Neural cell (in vitro differentiated cells): ENCODE data around the gene SAG. TPM values are rescaled to one million over a fixed set of nuclear protein-coding genes. Genes with fewer than 3 reads are reported as not detected.

Source experiments
- H2AFZ ChIP-seq: fragments of 200-600, 300-800 bp; sonication (generic), shearing (Covaris generic); 2 replicates; pipeline ENCODE4 v1.6.0; 2014; ENCODE audit warnings: low read depth, mild to moderate bottlenecking, antibody characterized with exemption, low read length, moderate library complexity
- H3F3A ChIP-seq: fragments of 200-600 bp; shearing (Covaris generic); 2 replicates; pipeline ENCODE4 v1.6.1; 2016; ENCODE audit warnings: mild to moderate bottlenecking, moderate library complexity, mixed read lengths, antibody characterized with exemption, low read length; ENCODE audit not compliant: insufficient read depth, poor library complexity, severe bottlenecking
- H3K27ac ChIP-seq: fragments of 200-600, 300-800 bp; sonication (generic), shearing (Covaris generic); 2 replicates; pipeline ENCODE4 v1.5.1; 2014; ENCODE audit warnings: mild to moderate bottlenecking, low read length, moderate library complexity
- H3K27me3 ChIP-seq: fragments of 300-800, 200-600 bp; sonication (generic), shearing (Covaris generic); 2 replicates; pipeline ENCODE4 v1.6.0; 2014; ENCODE audit warnings: mild to moderate bottlenecking, low read depth, low read length, moderate library complexity; ENCODE audit not compliant: insufficient read depth
- H3K36me3 ChIP-seq: fragments of 300-800, 200-600 bp; sonication (generic), shearing (Covaris generic); 2 replicates; pipeline ENCODE4 v1.5.1; 2014; ENCODE audit warnings: mild to moderate bottlenecking, antibody characterized with exemption, low read length, moderate library complexity; ENCODE audit not compliant: insufficient read depth
- H3K4me2 ChIP-seq: fragments of 300-800, 200-600 bp; sonication (generic), shearing (Covaris generic); 2 replicates; pipeline ENCODE4 v1.6.0; 2014; ENCODE audit warnings: mild to moderate bottlenecking, low read length
- H3K4me3 ChIP-seq: fragments of 300-800, 200-600 bp; sonication (generic), shearing (Covaris generic); 2 replicates; pipeline ENCODE4 v1.5.1; 2014; ENCODE audit warnings: mild to moderate bottlenecking, low read length, moderate library complexity
- H3K79me2 ChIP-seq: fragments of 200-600 bp; shearing (Covaris generic); replicated peaks from 2 replicates; pipeline ENCODE4 v1.6.0; 2014; ENCODE audit warnings: mild to moderate bottlenecking, low read length, moderate library complexity; ENCODE audit not compliant: insufficient read depth
- H3K9ac ChIP-seq: fragments of 300-800, 200-600 bp; sonication (generic), shearing (Covaris generic); 2 replicates; pipeline ENCODE4 v1.6.1; 2016; ENCODE audit warnings: mild to moderate bottlenecking, low read length, mixed read lengths
- H3K9me2 ChIP-seq: fragments of 200-600 bp; shearing (Covaris generic); 2 replicates; pipeline ENCODE4 v1.6.1; 2016; ENCODE audit warnings: mild to moderate bottlenecking, low read length, mixed read lengths; ENCODE audit not compliant: insufficient read depth
- H3K9me3 ChIP-seq: fragments of 200-600, 300-800 bp; sonication (generic), shearing (Covaris generic); 2 replicates; pipeline ENCODE4 v1.6.1; 2016; ENCODE audit warnings: mild to moderate bottlenecking, mixed run types, low read length, moderate library complexity, mixed read lengths
- H4K20me1 ChIP-seq: fragments of 200-600 bp; shearing (Covaris generic); 2 replicates; pipeline ENCODE4 v1.6.1; 2016; ENCODE audit warnings: mild to moderate bottlenecking, mixed run types; ENCODE audit not compliant: insufficient read depth
- EP300 ChIP-seq: fragments of 450-650 bp; conservative IDR thresholded peaks from 2 replicates; pipeline ENCODE4 v1.6.1; 2014; ENCODE audit warnings: antibody characterized with exemption, mild to moderate bottlenecking, moderate library complexity; ENCODE audit not compliant: poor library complexity, severe bottlenecking
- EZH2 ChIP-seq: fragments of 200-600, 300-800 bp; shearing (Covaris generic), sonication (generic); IDR thresholded peaks from 2 replicates; pipeline ENCODE4 v1.6.1; 2014; ENCODE audit warnings: antibody characterized with exemption, low read length, borderline replicate concordance, mild to moderate bottlenecking; ENCODE audit not compliant: insufficient read depth, poor library complexity, severe bottlenecking
- MXI1 ChIP-seq: fragments of 450-650 bp; conservative IDR thresholded peaks from 2 replicates; pipeline ENCODE4 v1.6.1; 2014; ENCODE audit warnings: antibody characterized with exemption, mild to moderate bottlenecking; ENCODE audit not compliant: poor library complexity, severe bottlenecking
- POLR2AphosphoS5 ChIP-seq: IDR thresholded peaks from 2 replicates; pipeline ENCODE4 v1.6.1; 2012
- RAD21 ChIP-seq: fragments of 450-650 bp; conservative IDR thresholded peaks from 2 replicates; pipeline ENCODE4 v1.6.1; 2014; ENCODE audit warnings: antibody characterized with exemption, mild to moderate bottlenecking, moderate library complexity
- SMC3 ChIP-seq: fragments of 450-650 bp; conservative IDR thresholded peaks from 2 replicates; pipeline ENCODE4 v1.6.1; 2014; ENCODE audit warnings: antibody characterized with exemption, mild to moderate bottlenecking, moderate library complexity; ENCODE audit not compliant: poor library complexity
- TAF1 ChIP-seq: IDR thresholded peaks from 2 replicates; pipeline ENCODE4 v1.6.1; 2012; ENCODE audit warnings: low read depth
- polyA plus RNA-seq: library from polyadenylated mRNA; depleted of rRNA; stranded (reverse); fragments of >200 nt; gene quantifications from 2 replicates; pipeline ENCODE4 v1.2.3, GENCODE V29; 2014
- TF ChIP-seq, protein P1 (sequence below): fragments of 450-650 bp; IDR thresholded peaks from 2 replicates; pipeline ENCODE4 v1.5.1; 2014; ENCODE audit warnings: antibody characterized with exemption, mild to moderate bottlenecking, moderate library complexity; ENCODE audit not compliant: poor library complexity, severe bottlenecking
- TF ChIP-seq, protein P2 (sequence below): IDR thresholded peaks from 2 replicates; pipeline ENCODE4 v1.6.1; 2012; ENCODE audit warnings: borderline replicate concordance

Gene SAG
- polyA plus RNA-seq, 1 donor from 2014 or later, result not detected

DNA sequence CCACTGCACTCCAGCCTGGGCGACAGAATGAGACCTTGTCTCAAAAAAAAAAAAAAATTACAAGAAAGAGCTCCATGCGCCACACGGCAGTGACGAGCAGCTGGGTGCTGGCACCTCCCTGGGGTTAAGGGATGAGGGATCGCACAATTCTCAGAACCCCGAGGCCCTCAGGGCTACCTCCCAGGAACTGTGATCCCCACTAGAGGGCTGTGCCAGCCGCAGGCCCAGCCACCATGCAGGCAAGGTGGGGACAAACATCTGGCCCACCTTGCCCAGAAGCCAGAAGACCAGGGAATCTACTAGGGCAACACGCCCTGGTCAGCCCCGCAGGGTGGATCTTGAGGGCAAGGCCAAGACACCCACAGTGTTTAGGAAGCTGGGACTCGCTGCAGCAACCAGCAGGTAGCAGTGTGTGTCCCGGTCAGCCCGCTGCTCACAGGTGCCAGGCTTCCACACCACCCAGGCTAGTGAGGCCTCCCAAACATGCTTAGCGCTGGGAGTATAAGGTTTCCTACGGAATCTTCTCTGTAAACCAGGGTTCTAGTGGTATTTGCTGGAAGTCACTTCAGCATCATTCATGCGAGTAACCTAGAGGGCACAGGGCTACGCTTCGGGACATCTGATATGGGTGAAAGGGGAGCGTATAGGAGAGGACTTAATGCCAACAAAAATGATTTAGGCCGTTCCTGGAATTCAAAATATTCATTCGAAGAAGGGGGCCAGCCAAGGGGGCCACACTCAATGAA lies 6.7 kb downstream of the SAG start:
- no peak overlapping the region for H3K4me2 ChIP-seq
- H3K9me2 ChIP-seq, result no peaks in the 10 kb centered on the region
- H3K4me3 ChIP-seq, result no peak overlapping the region
- no peaks in the 10 kb centered on the region for H3F3A ChIP-seq
- H4K20me1 ChIP-seq, result no peaks in the 10 kb centered on the region
- no peak overlapping the region for H2AFZ ChIP-seq
- H3K79me2 ChIP-seq, result no peaks in the 10 kb centered on the region
- TF ChIP-seq EP300 (no peak), TAF1 (no peak), SMC3 (no peak), RAD21 (no peak), EZH2 (no peak), MXI1 (no peak), POLR2AphosphoS5 (no peak)
- TF ChIP-seq, protein P1, sequence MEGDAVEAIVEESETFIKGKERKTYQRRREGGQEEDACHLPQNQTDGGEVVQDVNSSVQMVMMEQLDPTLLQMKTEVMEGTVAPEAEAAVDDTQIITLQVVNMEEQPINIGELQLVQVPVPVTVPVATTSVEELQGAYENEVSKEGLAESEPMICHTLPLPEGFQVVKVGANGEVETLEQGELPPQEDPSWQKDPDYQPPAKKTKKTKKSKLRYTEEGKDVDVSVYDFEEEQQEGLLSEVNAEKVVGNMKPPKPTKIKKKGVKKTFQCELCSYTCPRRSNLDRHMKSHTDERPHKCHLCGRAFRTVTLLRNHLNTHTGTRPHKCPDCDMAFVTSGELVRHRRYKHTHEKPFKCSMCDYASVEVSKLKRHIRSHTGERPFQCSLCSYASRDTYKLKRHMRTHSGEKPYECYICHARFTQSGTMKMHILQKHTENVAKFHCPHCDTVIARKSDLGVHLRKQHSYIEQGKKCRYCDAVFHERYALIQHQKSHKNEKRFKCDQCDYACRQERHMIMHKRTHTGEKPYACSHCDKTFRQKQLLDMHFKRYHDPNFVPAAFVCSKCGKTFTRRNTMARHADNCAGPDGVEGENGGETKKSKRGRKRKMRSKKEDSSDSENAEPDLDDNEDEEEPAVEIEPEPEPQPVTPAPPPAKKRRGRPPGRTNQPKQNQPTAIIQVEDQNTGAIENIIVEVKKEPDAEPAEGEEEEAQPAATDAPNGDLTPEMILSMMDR, result no peak
- TF ChIP-seq, protein P2, sequence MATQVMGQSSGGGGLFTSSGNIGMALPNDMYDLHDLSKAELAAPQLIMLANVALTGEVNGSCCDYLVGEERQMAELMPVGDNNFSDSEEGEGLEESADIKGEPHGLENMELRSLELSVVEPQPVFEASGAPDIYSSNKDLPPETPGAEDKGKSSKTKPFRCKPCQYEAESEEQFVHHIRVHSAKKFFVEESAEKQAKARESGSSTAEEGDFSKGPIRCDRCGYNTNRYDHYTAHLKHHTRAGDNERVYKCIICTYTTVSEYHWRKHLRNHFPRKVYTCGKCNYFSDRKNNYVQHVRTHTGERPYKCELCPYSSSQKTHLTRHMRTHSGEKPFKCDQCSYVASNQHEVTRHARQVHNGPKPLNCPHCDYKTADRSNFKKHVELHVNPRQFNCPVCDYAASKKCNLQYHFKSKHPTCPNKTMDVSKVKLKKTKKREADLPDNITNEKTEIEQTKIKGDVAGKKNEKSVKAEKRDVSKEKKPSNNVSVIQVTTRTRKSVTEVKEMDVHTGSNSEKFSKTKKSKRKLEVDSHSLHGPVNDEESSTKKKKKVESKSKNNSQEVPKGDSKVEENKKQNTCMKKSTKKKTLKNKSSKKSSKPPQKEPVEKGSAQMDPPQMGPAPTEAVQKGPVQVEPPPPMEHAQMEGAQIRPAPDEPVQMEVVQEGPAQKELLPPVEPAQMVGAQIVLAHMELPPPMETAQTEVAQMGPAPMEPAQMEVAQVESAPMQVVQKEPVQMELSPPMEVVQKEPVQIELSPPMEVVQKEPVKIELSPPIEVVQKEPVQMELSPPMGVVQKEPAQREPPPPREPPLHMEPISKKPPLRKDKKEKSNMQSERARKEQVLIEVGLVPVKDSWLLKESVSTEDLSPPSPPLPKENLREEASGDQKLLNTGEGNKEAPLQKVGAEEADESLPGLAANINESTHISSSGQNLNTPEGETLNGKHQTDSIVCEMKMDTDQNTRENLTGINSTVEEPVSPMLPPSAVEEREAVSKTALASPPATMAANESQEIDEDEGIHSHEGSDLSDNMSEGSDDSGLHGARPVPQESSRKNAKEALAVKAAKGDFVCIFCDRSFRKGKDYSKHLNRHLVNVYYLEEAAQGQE, result no peak
- H3K27me3 ChIP-seq, result no peaks in the 10 kb centered on the region
- no peaks in the 10 kb centered on the region for H3K9me3 ChIP-seq
- no peak overlapping the region for H3K27ac ChIP-seq
- no peak overlapping the region for H3K9ac ChIP-seq
- H3K36me3 ChIP-seq, result no peaks in the 10 kb centered on the region

DNA sequence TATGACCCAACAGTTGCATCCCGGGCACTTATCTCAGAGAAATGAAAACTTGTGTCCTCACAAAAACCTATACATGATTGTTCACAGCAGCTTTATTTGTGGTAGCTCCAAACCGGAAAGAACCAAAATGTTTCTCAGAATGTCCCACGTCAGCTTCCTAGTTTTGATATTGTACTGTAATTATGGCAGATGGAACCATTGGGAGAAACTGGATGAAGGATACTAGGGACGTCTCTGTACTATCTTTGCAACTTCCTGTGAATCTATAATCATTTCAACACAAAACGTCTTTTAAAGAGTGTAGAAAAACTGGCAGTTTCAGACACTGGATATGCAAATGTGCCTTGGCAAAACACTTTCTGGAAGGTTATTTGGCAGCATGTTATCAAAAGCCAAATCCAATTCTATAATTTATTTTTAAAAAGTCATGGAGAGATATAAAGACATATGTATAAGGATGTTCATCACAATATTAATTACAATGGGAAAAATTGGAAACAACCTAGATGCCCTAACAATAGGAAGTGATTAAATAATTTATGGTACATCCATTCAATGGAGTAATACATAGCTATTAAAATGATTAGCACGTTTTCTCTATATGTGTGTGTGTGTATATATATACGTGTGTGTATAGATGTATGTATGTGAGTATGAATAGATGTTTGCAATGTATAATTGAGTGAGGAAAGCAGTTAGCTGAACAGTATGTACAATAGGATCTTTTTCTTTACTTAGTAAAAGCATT lies 9.8 kb downstream of the SAG start:
- no peaks in the 10 kb centered on the region for H3K36me3 ChIP-seq
- no peaks in the 10 kb centered on the region for H3F3A ChIP-seq
- no peak overlapping the region for H3K9ac ChIP-seq
- no peaks in the 10 kb centered on the region for H3K9me3 ChIP-seq
- no peak overlapping the region for H3K27ac ChIP-seq
- no peaks in the 10 kb centered on the region for H3K9me2 ChIP-seq
- TF ChIP-seq MXI1, result no peak
- no peak for TF ChIP-seq TAF1
- TF ChIP-seq, protein P1, result no peak
- TF ChIP-seq RAD21, result no peak
- TF ChIP-seq POLR2AphosphoS5, result no peak
- TF ChIP-seq, protein P2, result no peak
- no peak for TF ChIP-seq SMC3
- TF ChIP-seq EP300, result no peak
- no peak for TF ChIP-seq EZH2
- no peak overlapping the region for H3K4me2 ChIP-seq
- no peaks in the 10 kb centered on the region for H3K79me2 ChIP-seq
- H3K27me3 ChIP-seq, result no peaks in the 10 kb centered on the region
- no peak overlapping the region for H3K4me3 ChIP-seq
- H4K20me1 ChIP-seq, result no peaks in the 10 kb centered on the region
- H2AFZ ChIP-seq, result no peak overlapping the region
